PC-9 (cell line): ENCODE data around the gene NIP7.

Experiments
- CTCF ChIP-seq: fragments of 200-600 bp; sonication (generic); conservative IDR thresholded peaks from 2 replicates; pipeline ENCODE4 v1.6.1; 2017; ENCODE audit warnings: mixed run types, antibody characterized with exemption, mild to moderate bottlenecking, moderate library complexity
- EZH2 ChIP-seq: fragments of 200-600 bp; sonication (generic); IDR thresholded peaks from 2 replicates; pipeline ENCODE4 v1.8.0; 2017; ENCODE audit warnings: antibody characterized with exemption, low read depth

- TF ChIP-seq CTCF (no peak), EZH2 (no peak)
Measured at GRCh38 chr16:69314534-69314933, 25.0 kb upstream of the NIP7 start.
